HFFc6 (cell line): ENCODE data around the gene COPZ1. TPM values are rescaled to one million over a fixed set of nuclear protein-coding genes. Genes with fewer than 3 reads are reported as not detected.

Experiments used
- DNase-seq: peaks from one replicate; pipeline ENCODE4 v3.0.0-alpha.2; 2018
- H3K27ac Mint-ChIP-seq: 2 replicates; pipeline ENCODE4 v1.8.0; 2020; ENCODE audit warnings: mild to moderate bottlenecking, mixed read lengths
- H3K27me3 Mint-ChIP-seq: 2 replicates; pipeline ENCODE4 v1.8.0; 2021; ENCODE audit warnings: mild to moderate bottlenecking, moderate library complexity, mixed read lengths; ENCODE audit not compliant: insufficient read depth
- H3K36me3 Mint-ChIP-seq: 2 replicates; pipeline ENCODE4 v1.8.0; 2021; ENCODE audit warnings: low read depth, mixed read lengths
- H3K4me1 Mint-ChIP-seq: 2 replicates; pipeline ENCODE4 v1.8.0; 2020; ENCODE audit warnings: low read depth, mixed read lengths
- H3K4me3 Mint-ChIP-seq: 2 replicates; pipeline ENCODE4 v1.8.0; 2020; ENCODE audit warnings: mild to moderate bottlenecking, moderate library complexity, mixed read lengths
- H3K9me3 Mint-ChIP-seq: 2 replicates; pipeline ENCODE4 v1.8.0; 2020; ENCODE audit warnings: mild to moderate bottlenecking, mixed read lengths
- CTCF ChIP-seq: fragments of 200-600 bp; sonication (generic); IDR thresholded peaks from 2 replicates; pipeline ENCODE4 v1.5.0; 2021; ENCODE audit warnings: antibody characterized with exemption, mild to moderate bottlenecking
- total RNA-seq, 6 experiments: library from RNA; stranded (reverse); fragmentation: NEBNext Ultra II Directional; extraction: Animal tissue kit (Norgen Biotek cat#: 25700); gene quantifications; 2 replicates in 1 of 6; 3 replicates in 5 of 6; pipeline ENCODE4 v1.2.3, GENCODE V29; 2021

COPZ1 gene
- total RNA-seq, 6 experiments from 2014 or later: 178 to 225 (median 200) TPM

- Mint-ChIP-seq H3K9me3 (no peaks in the 10 kb centered on the region), H3K27ac (peak overlapping the region; percentile 59), H3K36me3 (no peaks in the 10 kb centered on the region), H3K4me1 (peaks cover 32% of the 10 kb centered on the region), H3K27me3 (peaks cover 28% of the 10 kb centered on the region), H3K4me3 (peak overlapping the region; percentile 75)
- no peak for TF ChIP-seq CTCF
- DNase-seq: no peak
These were observed 24.7 kb upstream of the COPZ1 start for GRCh38 chr12:54300225-54300731.

GRCh38 chr12:54300732-54301427, 24.1 kb upstream of the COPZ1 start, which contains the start of gene NFE2:
TSS of gene NFE2 (minus strand) at chr12:54301015. CDS start at chr12:54295248, 5,767 bp downstream.
- no peaks in the 10 kb centered on the region for H3K36me3 Mint-ChIP-seq
- TF ChIP-seq CTCF: no peak
- peak within 1 kb of the TSS; percentile 75 for H3K4me3 Mint-ChIP-seq
- DNase-seq: peak; percentile 66
- H3K9me3 Mint-ChIP-seq: no peaks in the 10 kb centered on the region
- H3K27ac Mint-ChIP-seq: peak within 1 kb of the TSS; percentile 59
- H3K4me1 Mint-ChIP-seq: peaks cover 32% of the 10 kb centered on the region
- peaks cover 28% of the 10 kb centered on the region for H3K27me3 Mint-ChIP-seq

- Mint-ChIP-seq H3K9me3 (no peaks in the 10 kb centered on the region), H3K36me3 (no peaks in the 10 kb centered on the region), H3K4me1 (peaks cover 32% of the 10 kb centered on the region), H3K27me3 (peaks cover 28% of the 10 kb centered on the region), H3K4me3 (no peak overlapping the region; the same call in 1 of the 2 replicates), H3K27ac (no peak overlapping the region)
- no peak for DNase-seq
- no peak for TF ChIP-seq CTCF
These were observed 23.4 kb upstream of the COPZ1 start for GRCh38 chr12:54301428-54302048.

- H3K4me3 Mint-ChIP-seq: no peak overlapping the region
- no peaks in the 10 kb centered on the region for H3K36me3 Mint-ChIP-seq
- H3K27ac Mint-ChIP-seq: no peak overlapping the region
- peaks cover 32% of the 10 kb centered on the region for H3K4me1 Mint-ChIP-seq
- no peaks in the 10 kb centered on the region for H3K9me3 Mint-ChIP-seq
- H3K27me3 Mint-ChIP-seq: peaks cover 28% of the 10 kb centered on the region
- TF ChIP-seq CTCF: no peak
- DNase-seq: no peak
These were observed 21.3 kb upstream of the COPZ1 start for GRCh38 chr12:54303640-54304039.

GRCh38 chr12:54304187-54304810, 20.6 kb upstream of the COPZ1 start:
- peaks cover 29% of the 10 kb centered on the region for H3K4me1 Mint-ChIP-seq
- no peak overlapping the region for H3K4me3 Mint-ChIP-seq
- H3K27ac Mint-ChIP-seq: no peak overlapping the region
- no peaks in the 10 kb centered on the region for H3K36me3 Mint-ChIP-seq
- TF ChIP-seq CTCF: no peak
- H3K9me3 Mint-ChIP-seq: no peaks in the 10 kb centered on the region
- no peak for DNase-seq
- peaks cover 23% of the 10 kb centered on the region for H3K27me3 Mint-ChIP-seq
